GM21619 (cell line): ENCODE measurements around the gene LYRM4.

ENCODE experiments used
- ATAC-seq: cut with Tn5 transposase; IDR thresholded peaks from one replicate; pipeline ENCODE4 v1.9.1; 2021; ENCODE audit not compliant: unreplicated experiment

LYRM4 gene

DNA sequence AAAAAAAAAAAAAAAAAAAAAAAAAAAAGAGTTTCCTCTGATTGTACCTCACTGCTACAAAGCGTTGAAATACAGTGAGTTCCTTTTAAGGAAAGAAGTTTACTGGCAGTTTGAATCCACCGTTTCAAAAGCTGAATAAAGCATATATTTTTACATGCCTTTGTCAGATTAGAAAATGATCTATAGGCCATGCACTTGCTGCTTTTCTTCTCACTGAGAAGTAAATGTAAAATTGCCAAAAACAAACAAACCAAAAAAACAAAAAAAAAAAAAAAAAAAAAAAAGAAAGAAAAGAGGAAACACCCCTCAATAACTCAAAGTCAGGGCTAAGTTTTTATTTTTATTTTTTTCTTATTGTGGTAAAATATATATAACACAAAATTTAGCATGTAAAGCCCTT lies 81.9 kb downstream of the LYRM4 start:
- no peak for ATAC-seq

DNA sequence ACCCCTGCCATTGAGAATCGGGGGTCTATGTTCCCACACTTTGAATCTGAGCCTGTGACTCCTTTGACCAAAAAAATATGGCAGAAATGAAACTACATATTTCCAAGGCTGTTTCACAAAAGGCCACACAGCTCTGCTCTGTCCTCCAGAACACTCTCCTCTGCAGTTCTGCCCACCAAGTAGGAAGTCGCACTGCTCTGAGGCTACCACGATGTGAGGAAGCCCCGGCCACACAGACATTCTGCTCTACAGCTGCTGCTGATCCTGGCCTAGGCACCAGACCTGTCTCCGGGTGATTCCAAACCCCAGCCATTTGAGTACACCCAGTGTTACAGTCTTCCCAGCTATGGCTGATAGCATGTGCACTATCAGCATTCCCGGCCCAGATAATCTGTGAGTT lies 85.1 kb downstream of the LYRM4 start:
- no peak for ATAC-seq

DNA sequence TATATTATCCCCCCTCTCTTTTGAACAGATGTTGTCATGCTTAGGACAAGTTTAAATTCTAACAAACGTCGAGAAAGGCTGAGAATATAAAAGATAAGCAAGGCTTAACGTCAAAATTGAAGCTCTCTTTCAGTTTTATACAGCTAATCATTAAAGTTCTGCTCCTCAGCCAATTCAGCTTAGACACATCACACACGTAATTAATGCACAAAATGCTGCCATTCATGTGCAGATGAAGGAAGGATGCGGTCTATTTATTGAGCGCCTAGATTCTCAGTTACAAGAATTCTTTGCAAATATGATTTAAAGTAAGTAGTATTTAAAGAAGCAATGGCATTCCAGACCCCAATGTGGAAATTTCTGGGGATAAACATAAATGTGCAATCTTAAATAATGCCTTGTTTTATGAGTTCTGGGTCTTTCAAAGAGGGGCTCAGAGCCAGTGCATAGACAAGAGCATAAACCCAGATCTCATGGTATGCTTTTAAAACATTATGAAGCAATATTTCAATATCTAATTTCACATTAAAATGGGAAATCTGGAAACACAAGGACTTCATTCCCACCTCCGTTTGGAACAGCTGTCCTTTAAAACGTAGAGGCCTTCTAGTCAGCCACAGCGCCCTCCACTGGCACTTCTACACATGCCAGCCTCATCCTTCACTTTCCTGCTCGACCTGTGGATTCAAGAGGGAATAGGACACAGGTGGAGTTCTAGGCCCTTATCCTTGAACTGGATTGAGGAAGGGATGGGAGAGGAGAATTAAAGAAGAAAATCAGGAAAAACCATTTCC lies 85.8 kb downstream of the LYRM4 start:
- no peak for ATAC-seq

DNA sequence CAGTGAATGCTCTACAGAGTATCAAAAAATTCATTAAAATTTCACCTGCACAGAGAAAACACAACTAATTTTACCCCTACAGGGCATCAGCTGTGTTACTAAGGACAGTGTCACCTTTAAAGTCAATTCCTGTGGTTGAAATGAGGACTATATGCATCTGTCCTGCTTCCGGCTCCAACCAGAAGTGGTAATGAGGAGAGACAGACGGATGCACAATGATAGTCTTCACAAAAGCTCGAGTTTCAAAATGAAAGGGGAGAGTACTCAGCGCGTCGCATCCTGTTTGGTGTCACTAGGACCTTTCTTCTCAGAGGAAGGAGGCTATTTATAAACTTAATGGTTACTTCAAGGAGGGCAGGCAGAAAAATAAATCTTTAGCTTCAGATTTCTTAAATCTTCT lies 86.5 kb downstream of the LYRM4 start:
- peak; percentile 97 for ATAC-seq

DNA sequence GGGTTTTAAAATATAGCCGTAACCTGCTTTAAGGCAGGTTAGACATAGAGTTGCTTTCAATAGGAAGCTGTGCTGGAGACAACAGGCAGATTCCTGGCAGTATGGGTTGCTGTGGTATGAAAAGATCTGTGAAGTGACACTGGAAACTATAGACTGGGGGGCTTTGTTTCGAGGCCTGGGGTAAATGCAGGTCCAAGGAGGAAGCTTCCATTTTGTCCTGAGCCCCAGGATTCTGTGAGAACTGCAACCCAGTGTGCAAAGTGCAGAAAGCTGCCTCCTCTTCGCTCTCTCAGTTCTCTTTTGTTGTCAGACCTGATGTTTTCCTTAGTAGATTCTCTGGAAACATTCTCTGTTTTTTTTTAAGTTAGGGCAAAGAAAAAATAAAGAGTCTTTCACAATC lies 86.9 kb downstream of the LYRM4 start:
- ATAC-seq = peak; percentile 20

DNA sequence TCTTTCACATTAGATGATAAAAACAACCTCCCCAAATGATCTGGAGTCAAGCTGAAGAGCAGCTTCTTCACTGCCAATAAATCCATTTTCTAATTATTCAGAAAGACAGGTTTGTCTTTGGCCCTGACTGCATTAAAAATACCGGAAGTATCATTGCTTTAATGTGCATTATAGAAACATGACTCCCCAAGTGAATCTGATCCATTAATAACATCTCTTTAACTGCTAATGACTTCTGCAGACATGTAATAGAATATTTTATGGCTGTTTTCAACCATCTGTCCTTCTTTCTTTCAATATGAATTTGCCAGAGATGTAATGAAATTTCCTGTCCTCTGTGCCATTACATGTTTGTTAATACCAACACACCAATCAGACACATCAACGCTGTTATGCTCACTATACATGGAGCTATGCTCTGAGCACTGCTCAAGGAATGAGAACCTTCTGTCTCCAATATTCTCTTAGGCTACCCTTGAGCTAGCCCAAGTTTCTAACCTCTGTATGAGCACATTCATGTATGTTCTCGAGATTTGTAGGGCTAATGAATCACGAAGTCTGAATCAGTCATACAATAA lies 87.8 kb downstream of the LYRM4 start:
- no peak for ATAC-seq

DNA sequence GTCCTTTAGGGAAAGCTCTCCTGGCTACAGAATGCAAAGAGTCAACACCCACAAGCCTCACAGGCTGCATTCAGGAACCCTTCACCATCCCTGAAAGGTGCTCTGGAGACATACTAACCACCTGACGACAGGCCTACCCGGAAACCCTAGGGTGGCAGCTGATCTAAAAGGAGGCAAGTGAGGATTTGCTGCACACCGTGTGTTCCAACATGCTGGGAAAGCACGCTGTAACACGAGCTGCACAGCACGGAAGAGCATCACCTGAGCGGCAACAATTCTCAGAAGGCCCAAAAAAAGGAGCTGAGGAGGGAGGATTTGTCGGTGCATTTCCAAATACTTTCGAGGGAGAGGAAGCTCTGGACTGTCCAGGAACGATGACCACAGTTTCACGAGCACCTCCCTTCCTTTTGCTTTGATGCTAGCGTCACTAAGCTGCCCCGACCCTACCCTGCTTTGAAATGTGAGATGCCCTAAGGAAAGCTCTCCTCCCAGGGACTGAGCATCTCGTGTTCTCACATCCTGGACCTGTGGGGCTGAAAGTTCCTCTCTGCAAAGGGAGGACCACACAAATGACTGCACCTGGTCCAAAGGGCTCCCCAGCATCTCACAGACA lies 88.6 kb downstream of the LYRM4 start:
- no peak for ATAC-seq

DNA sequence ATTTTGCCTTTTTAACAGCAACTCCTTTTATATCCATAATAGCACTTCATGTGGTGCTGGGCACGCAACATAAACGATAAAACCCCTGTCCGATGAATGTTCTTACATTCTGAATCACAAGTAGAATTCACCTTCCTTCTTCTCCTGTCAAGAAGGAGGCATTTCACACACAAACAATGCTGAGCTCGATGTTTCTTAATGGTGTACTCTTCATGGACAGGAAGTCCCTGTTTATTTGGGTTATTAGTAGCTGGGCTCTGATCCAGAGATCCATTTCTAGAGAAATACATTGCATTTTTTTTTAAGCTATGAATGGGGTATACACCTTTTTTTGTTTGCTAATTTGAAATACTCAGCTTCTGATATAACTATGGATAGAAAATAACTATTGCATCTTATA lies 93.2 kb downstream of the LYRM4 start:
- no peak for ATAC-seq

DNA sequence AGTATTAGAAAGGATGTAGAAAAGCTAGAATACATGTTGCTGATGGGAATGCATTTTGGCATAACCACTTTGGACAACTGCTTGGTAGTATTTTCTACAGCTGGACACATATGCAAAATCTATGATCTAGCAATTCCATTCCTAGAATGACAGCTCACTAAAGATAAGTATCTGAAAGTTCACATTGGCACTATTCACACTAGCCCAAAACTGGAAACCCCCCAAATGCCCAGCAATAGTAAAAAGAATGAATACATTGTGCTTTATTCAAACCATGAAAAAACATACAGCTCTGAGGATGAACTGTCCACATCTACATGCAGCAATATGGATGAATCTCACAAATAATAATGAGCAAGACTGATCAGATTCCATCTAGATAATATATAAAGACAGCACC lies 96.7 kb downstream of the LYRM4 start:
- ATAC-seq = no peak

DNA sequence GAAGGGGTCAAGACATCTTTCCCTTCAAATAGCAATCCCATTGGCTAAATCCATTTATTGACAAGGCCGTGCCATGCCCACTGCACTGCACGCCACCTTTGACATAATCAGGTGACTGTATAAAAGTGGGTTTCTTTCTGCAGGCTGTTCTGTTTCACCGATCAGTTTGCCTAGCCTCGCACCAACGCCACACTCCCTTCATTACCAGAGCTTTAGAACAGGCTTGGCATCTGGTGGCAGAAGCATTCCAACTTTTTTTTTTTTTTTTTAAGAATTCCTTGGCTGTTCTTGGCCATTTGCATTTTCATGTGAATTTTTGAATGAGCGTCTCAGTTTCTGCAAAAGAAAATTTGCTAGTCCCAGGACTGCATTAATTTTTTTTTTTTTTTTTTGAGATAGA lies 97.5 kb downstream of the LYRM4 start:
- ATAC-seq = no peak

DNA sequence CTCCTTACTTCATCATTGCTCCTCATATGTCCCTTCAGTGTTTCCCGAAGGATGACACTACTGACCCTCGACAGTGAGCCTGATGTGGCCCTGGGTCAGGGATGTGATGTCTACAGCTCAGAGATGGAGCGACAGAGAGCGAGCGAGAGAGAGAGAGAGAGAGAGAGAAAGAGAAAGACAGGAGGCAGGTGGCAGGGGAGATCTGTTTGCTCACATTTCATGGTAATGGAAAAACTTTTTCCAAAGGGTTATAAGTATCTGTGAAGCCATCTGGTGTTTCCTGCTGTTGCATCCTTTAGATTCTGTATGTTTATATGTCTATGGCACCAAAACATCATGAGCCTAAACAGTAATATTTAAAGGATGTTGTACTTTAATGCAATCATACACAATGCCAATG lies 98.4 kb downstream of the LYRM4 start:
- ATAC-seq = no peak

DNA sequence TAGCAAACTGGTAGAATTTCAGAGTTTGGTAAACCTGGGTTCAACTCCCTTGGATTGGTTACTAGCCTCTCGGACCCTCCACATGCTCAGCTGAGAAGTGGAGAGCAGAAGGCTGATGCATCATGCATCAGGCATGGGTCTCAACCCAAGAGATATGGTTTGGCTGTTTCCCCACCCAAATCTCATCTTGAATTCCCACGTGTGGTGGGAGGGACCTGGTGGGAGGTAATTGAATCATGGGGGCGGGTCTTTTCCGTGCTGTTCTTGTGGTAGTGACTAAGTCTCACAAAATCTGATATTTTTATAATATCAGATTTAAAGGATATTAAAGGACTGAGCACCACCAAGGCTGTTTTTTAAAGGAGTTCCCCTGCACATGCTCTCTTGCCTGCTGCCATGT lies 100.5 kb downstream of the LYRM4 start:
- no peak for ATAC-seq

DNA sequence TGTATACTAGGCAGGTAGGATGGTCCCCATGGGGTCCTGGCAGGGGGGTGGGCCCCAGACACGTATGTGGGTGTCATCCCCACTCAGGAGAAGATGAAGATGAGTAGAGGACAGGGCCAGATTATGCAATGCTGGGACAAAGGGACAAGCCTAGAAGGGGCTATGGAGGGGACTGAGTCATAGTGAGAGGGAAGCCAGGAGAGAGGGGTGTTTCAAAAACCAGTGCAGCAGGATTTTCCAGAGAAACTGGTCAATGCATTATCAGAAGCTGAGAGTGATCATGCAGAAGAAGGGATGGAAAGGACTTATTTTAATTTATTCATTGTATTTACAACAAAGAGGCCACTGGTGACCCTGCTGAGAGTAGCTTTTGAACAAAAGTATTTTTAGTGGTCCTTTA lies 101.6 kb downstream of the LYRM4 start:
- no peak for ATAC-seq

DNA sequence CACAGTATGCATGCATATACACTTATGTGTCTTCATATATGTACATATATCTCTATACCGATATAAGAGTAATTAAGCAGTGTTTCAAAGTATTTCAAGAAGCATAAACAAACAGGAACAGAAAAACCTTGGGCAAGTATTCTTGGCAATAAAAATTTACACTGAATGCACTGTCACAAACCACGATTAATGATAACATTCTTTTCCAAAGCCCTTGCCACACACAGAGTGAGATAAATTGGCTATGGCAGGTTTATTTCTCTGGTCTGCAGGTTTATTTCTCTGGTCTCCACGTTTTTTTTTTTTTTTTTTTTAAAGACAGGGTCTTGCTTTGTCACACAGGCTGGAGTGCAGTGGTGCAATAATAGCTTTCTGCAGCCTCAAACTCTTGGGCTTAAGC lies 102.6 kb downstream of the LYRM4 start:
- ATAC-seq = no peak

DNA sequence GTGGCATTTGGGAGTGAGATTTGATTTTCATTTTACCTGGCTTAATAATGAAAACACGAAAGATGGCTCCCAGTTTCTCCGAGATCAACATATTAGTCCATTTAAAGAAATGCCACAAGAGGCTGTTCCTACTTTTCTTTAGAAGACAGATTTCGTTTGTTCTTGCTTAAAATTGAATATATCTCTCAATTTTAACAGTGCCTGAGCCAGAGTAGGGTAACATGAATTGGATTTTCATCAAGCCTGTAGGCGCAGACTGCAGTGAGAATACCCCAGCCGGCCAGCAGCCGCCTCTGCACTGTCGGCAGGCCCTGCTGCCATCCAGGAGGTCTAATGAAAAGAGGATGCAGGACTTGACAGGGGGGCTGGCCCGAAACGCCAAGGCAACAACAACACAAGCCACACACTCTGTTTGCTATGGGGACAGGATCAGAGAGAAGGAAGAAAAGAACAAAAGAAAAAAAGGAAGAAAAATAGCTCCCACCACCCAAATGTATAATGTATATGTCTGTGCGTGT lies 103.1 kb downstream of the LYRM4 start:
- ATAC-seq = no peak

DNA sequence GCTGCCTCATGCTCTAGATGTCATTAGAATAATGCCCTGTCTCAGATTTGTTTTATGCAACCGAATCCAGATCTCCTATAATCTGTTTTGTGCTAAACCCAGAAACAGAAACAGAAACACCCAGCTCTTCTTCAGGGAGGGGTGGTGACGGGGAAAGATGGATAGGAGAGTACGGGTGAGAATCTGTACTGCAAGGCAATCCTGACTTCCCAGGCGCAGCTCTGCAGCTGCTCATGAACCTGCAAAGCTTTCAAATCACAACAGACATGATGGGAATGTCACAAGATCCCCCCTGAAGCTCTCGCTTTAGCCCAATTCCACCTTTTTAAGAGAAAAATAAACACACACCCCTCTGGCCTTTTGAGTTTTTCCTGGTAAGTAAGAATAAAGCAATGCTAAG lies 104.1 kb downstream of the LYRM4 start:
- no peak for ATAC-seq

DNA sequence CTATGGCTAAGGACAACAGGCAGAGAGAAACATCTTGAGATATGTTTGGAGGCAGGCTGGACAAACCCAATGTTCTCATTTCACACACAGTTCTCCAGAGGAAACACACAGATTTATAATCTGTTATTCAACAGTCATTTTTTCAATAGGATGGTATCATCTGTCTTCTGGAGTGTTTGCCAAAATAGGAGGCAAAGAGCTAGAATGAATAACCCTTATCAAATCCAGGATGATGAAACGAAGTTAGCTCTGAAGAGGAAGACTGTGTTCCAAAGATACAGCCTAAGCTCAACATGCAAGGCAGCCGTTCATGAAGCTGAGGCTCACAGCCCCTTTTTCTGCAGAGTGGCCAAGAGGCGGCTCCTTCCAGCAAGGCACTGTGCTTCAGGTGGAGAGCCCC lies 104.8 kb downstream of the LYRM4 start:
- no peak for ATAC-seq

DNA sequence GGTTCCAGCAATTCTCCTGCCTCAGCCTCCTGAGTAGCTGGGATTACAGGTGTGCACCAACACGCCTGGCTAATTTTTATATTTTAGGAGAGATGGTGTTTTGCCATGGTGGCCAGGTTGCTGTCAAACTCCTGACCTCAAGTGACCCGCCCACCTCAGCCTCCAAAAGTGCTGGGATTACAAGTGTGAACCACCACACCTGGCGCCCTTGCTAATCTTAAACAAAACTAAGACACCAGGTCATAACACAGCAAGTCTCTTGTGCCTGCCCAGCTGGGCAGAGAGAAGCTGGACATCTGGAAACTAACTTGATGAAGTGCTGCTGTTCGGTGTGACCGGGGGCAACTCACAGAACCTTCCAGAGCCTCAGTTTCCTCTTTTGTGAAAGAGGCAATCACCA lies 107.6 kb downstream of the LYRM4 start:
- no peak for ATAC-seq

DNA sequence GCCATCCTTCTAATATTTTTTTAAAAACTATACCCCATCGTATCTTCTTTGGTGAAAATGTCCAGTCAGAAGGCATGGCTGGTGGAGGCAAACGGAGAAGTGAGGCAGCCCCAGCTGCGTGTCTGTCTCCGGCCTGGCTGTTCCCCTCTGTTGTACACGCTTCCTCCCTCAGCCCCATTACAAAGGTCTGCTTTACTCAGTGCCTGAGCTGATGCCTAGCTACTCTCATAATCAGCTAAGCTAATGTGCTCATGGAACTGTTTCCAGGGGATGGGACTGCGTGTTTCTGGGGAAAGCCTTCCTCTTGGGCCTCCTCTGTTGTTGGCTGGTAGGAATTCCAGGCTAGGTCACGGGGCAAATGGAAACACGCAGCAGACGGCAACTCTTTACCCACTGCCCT lies 108.3 kb downstream of the LYRM4 start:
- ATAC-seq = no peak

DNA sequence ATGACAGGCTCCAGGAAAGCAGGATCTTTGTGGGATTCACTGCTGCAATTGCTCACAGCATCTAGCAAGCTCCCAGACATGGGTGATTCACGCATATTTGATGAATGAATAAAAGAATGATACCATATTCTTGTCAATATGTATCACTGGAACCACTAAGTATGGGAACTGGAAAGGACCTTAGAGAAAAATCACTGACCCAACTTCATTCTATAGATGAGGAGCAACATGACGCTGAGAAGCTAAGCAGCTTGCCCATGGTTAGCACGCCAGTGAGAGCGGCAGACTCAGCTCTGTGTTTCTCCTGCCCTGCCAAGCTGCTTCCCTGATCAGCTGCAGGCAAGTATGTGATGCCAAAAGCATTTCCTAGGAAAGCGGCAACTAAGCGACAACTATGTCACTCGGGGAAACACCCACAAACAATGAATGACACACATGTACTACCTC lies 108.8 kb downstream of the LYRM4 start:
- ATAC-seq = no peak

DNA sequence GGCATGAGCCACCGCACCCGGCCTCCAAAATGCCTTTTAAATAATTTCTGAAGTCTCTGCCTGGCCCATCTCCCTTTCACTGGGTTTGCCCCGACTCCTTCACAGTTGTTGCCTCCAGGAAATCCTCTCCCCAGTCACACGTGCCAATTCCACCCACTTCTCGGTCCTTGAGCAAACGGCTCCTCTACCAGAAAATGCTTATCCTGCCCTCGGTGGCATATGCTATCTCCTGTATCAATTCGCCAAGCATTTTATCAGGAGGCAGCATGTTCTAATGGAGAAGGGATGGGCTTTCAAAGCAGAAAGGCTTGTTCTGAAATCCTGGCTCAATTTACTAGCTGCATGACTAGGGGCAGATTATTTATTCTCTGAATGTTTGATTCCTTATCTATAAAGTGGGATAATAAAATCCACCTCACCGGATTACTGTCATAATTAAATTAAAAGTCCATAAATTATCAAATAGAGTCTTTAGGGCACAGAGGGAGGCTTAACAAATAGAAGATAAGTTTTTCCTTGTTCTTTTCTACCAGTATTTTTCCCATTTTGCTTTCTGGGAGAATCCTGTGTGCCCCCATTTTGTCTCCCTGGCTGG lies 109.3 kb downstream of the LYRM4 start:
- ATAC-seq = no peak

DNA sequence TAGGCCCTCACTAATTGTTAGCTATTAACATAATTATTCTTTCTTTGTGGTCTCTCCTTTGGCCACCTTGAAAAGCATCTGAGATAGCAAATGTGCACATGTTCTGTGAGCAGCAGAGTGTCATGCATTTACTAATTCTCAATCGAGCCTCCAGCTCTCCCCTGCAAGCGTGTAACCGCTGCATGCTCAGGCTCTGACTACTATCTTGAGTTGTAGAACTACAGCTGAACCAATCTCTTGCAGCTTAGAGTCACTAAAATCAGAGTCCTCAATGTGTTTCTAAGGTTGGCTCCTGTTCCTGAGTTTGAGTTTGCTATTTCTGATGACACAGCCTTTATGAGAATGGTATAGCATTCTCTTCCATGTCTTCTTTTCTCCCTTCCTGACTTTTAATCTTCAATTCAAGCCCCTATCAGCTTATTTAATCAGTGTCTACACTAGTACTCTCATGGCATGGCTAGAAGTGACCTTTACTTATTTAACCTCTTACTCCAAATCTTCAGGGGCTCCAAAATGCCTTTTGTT lies 110.1 kb downstream of the LYRM4 start:
- no peak for ATAC-seq
